H1 (cell line): Measurements from ENCODE around the gene FOSL1. TPM values are rescaled to one million over a fixed set of nuclear protein-coding genes. Genes with fewer than 3 reads are reported as not detected.

Experiments
- ASH2L ChIP-seq: fragments of 200-600, 300-600 bp; sonication (generic); IDR thresholded peaks from one replicate; pipeline ENCODE4 v1.7.1; 2017; ENCODE audit warnings: low read length
- BACH1 ChIP-seq: IDR thresholded peaks from 2 replicates; pipeline ENCODE4 v1.6.1; 2012; ENCODE audit warnings: low read length, improper control_type of control experiment
- CHD7 ChIP-seq: fragments of 300-600 bp; sonication (generic); IDR thresholded peaks from 2 replicates; pipeline ENCODE4 v1.7.1; 2012; ENCODE audit warnings: low read length, moderate library complexity, mild to moderate bottlenecking, inconsistent platforms; ENCODE audit not compliant: insufficient replicate concordance
- NRF1 ChIP-seq: IDR thresholded peaks from 2 replicates; pipeline ENCODE4 v1.6.1; 2011; ENCODE audit warnings: mild to moderate bottlenecking, low read depth, low read length, improper control_type of control experiment
- RBBP5 ChIP-seq: IDR thresholded peaks from 2 replicates; pipeline ENCODE4 v1.7.1; 2012; ENCODE audit warnings: low read depth, mild to moderate bottlenecking, inconsistent platforms, low read length, moderate library complexity, borderline replicate concordance
- SAP30 ChIP-seq: fragments of 300-600 bp; sonication (generic); IDR thresholded peaks from 2 replicates; pipeline ENCODE4 v1.7.1; 2012; ENCODE audit warnings: low read length, moderate library complexity, mild to moderate bottlenecking, inconsistent platforms; ENCODE audit not compliant: insufficient read depth, insufficient replicate concordance
- SP4 ChIP-seq: IDR thresholded peaks from 2 replicates; pipeline ENCODE4 v1.6.1; 2012; ENCODE audit warnings: low read length, inconsistent platforms
- TEAD4 ChIP-seq: IDR thresholded peaks from 2 replicates; pipeline ENCODE4 v1.6.1; 2012; ENCODE audit warnings: low read depth, low read length, inconsistent platforms, mixed read lengths
- USF2 ChIP-seq: IDR thresholded peaks from 2 replicates; pipeline ENCODE4 v1.6.1; 2011; ENCODE audit warnings: low read length, improper control_type of control experiment
- polyA plus RNA-seq, 7 experiments: library from polyadenylated mRNA; depleted of rRNA in 3 of 7; stranded (reverse) in 5 of 7; unstranded in 2 of 7; fragments of >200 nt in 5 of 7; fragments of 200-250 nt in 2 of 7; gene quantifications; 1 replicate in 5 of 7; 2 replicates in 1 of 7; 4 replicates in 1 of 7; pipeline versions ENCODE4 v1.2.1 to v1.2.3, GENCODE V29; 2011 to 2013; ENCODE audit warnings: missing spikeins in 2 of 7, mixed read lengths in 2 of 7
- total RNA-seq: library from RNA; stranded (reverse); fragmentation: NEBNext Ultra II Directional; extraction: Animal tissue kit (Norgen Biotek cat#: 25700); gene quantifications from 2 replicates; pipeline ENCODE4 v1.2.1, GENCODE V29; 2021

Gene FOSL1
- total and polyA plus RNA-seq, 2 of the 8 experiments (the other 6 are each of a cell fraction or from before 2014, with no cell fraction given): 6.3 to 7.2 TPM

- TF ChIP-seq CHD7 (no peak), BACH1 (peak; percentile 73), USF2 (peak; percentile 83), ASH2L (no peak), SAP30 (no peak), TEAD4 (no peak), RBBP5 (peak; percentile 66), NRF1 (no peak), SP4 (peak; percentile 96)
These were observed 26.7 kb downstream of the FOSL1 start (continued) for GRCh38 chr11:65873318-65874156.
